Esophagus squamous epithelium (tissue), 4 donors: ENCODE measurements around the gene PGM5.

Experiments used
- CTCF ChIP-seq, 6 experiments: fragments of 450-650 bp in 4 of 6; fragments of 200-600 bp in 2 of 6; sonication (generic) in 2 of 6; IDR thresholded peaks; one replicate each; pipeline ENCODE4 v1.5.1; 2016 to 2019; ENCODE audit warnings: antibody characterized with exemption in 6 of 6, mild to moderate bottlenecking in 4 of 6, moderate library complexity in 4 of 6
- POLR2A ChIP-seq, 4 donors: fragments of 450-650 bp; IDR thresholded peaks; one replicate each; pipeline ENCODE4 v1.6.1; 2017; ENCODE audit warnings: antibody characterized with exemption in 4 of 4, mild to moderate bottlenecking in 4 of 4, moderate library complexity in 3 of 4

- no peak for TF ChIP-seq CTCF (IDR thresholded peaks at IDR 0.05)
- TF ChIP-seq POLR2A (IDR thresholded peaks at IDR 0.05): no peak
These were observed 74.9 kb downstream of the PGM5 start for GRCh38 chr9:68431307-68431706.
